HG03159 (cell line): ENCODE results near the gene KLHDC3.
A peak's percentile ranks its signal among the peaks of the same experiment; 100 is the strongest.
"Not testable (repeated sequence)": the region's sequence is repeated elsewhere in the genome, so short reads cannot be mapped to it uniquely, and the experiment has no call there.

Experiments used
- ATAC-seq: cut with Tn5 transposase; IDR thresholded peaks from one replicate; pipeline ENCODE4 v1.9.1; 2021; ENCODE audit warnings: mild to moderate bottlenecking, moderate library complexity; ENCODE audit not compliant: unreplicated experiment

KLHDC3 gene

GRCh38 chr6:42988486-42989020, 25.5 kb upstream of the KLHDC3 start:
- no peak for ATAC-seq

- ATAC-seq = no peak
Observed at GRCh38 chr6:42989923-42990322, 24.1 kb upstream of the KLHDC3 start.

GRCh38 chr6:42993445-42993844, 20.6 kb upstream of the KLHDC3 start:
- no peak for ATAC-seq

GRCh38 chr6:42996513-42996912, 17.5 kb upstream of the KLHDC3 start:
- ATAC-seq = no peak

GRCh38 chr6:42998205-42998604, 15.8 kb upstream of the KLHDC3 start:
- ATAC-seq = not testable (repeated sequence)

GRCh38 chr6:43001843-43002242, 12.2 kb upstream of the KLHDC3 start:
- ATAC-seq = no peak

GRCh38 chr6:43005844-43006243, 8.2 kb upstream of the KLHDC3 start:
- ATAC-seq = no peak

- no peak for ATAC-seq
Observed at GRCh38 chr6:43006251-43006650, 7.8 kb upstream of the KLHDC3 start.

- ATAC-seq = no peak
Observed at GRCh38 chr6:43007126-43007525, 6.9 kb upstream of the KLHDC3 start.

GRCh38 chr6:43009124-43009523, 4.9 kb upstream of the KLHDC3 start:
- ATAC-seq = no peak

- ATAC-seq = no peak
Observed at GRCh38 chr6:43011207-43011606, 2.8 kb upstream of the KLHDC3 start.

- ATAC-seq = no peak
Observed at GRCh38 chr6:43012364-43012763, 1.7 kb upstream of the KLHDC3 start.

GRCh38 chr6:43013097-43013842, 779 bp upstream of the KLHDC3 start:
- peak; percentile 1 for ATAC-seq

- ATAC-seq = no peak
Observed at GRCh38 chr6:43014434-43014909, 423 bp downstream of the KLHDC3 start.

- ATAC-seq = no peak
Observed at GRCh38 chr6:43016176-43016942, 2.3 kb downstream of the KLHDC3 start.

- ATAC-seq = no peak
Observed at GRCh38 chr6:43016943-43017334, 2.9 kb downstream of the KLHDC3 start.

GRCh38 chr6:43019152-43019551, 5.1 kb downstream of the KLHDC3 start:
- ATAC-seq = no peak

- no peak for ATAC-seq
Observed at GRCh38 chr6:43020052-43020705, 6.1 kb downstream of the KLHDC3 start.

- ATAC-seq = no peak
Observed at GRCh38 chr6:43020847-43021246, 6.8 kb downstream of the KLHDC3 start.

- peak; percentile 65 for ATAC-seq
Observed at GRCh38 chr6:43021270-43022047, 7.4 kb downstream of the KLHDC3 start, which contains the start of gene RRP36. Gene RRP36, plus strand, starts transcription at chr6:43021623. Its CDS starts 32 bp downstream, at chr6:43021655.
